Glutamatergic neuron (in vitro differentiated cells): ENCODE results near the gene SUSD4. TPM values are rescaled to one million over a fixed set of nuclear protein-coding genes. Genes with fewer than 3 reads are reported as not detected.

ENCODE experiments used
- DNase-seq: peaks from one replicate; pipeline ENCODE4 v3.0.0; 2022
- H3K27ac Mint-ChIP-seq: one replicate; pipeline ENCODE4 v1.8.0; 2020; ENCODE audit warnings: mild to moderate bottlenecking, mixed read lengths, inconsistent platforms; ENCODE audit not compliant: unreplicated experiment
- H3K27me3 Mint-ChIP-seq: one replicate; pipeline ENCODE4 v1.8.0; 2020; ENCODE audit warnings: mild to moderate bottlenecking, moderate library complexity, mixed read lengths, inconsistent platforms; ENCODE audit not compliant: unreplicated experiment
- H3K36me3 Mint-ChIP-seq: one replicate; pipeline ENCODE4 v1.8.0; 2020; ENCODE audit warnings: mild to moderate bottlenecking, mixed read lengths, inconsistent platforms; ENCODE audit not compliant: unreplicated experiment
- H3K4me1 Mint-ChIP-seq: one replicate; pipeline ENCODE4 v1.8.0; 2020; ENCODE audit warnings: mild to moderate bottlenecking, low read depth, mixed read lengths, inconsistent platforms; ENCODE audit not compliant: unreplicated experiment
- H3K4me3 Mint-ChIP-seq: one replicate; pipeline ENCODE4 v1.8.0; 2020; ENCODE audit warnings: mild to moderate bottlenecking, mixed read lengths, inconsistent platforms; ENCODE audit not compliant: unreplicated experiment
- H3K9me3 Mint-ChIP-seq: one replicate; pipeline ENCODE4 v1.8.0; 2020; ENCODE audit warnings: mild to moderate bottlenecking, moderate library complexity, mixed read lengths, inconsistent platforms; ENCODE audit not compliant: unreplicated experiment
- CTCF ChIP-seq: fragments of 200-600 bp; sonication (generic); IDR thresholded peaks from one replicate; pipeline ENCODE4 v1.5.0; 2021; ENCODE audit not compliant: partially characterized antibody, unreplicated experiment
- total RNA-seq: library from RNA; stranded (reverse); fragmentation: NEBNext Ultra II Directional; extraction: Animal tissue kit (Norgen Biotek cat#: 25700); gene quantifications from one replicate; pipeline ENCODE4 v1.2.1, GENCODE V29; 2021; ENCODE audit not compliant: unreplicated experiment

The SUSD4 gene
- total RNA-seq, 1 donor from 2014 or later: 0.47 TPM

GRCh38 chr1:223338811-223339746, 24.9 kb downstream of the SUSD4 start:
- peaks cover 41% of the 10 kb centered on the region for H3K4me1 Mint-ChIP-seq

GRCh38 chr1:223337174-223337869, 26.7 kb downstream of the SUSD4 start:
- peaks cover 41% of the 10 kb centered on the region for H3K4me1 Mint-ChIP-seq
- H3K36me3 Mint-ChIP-seq: no peaks in the 10 kb centered on the region
- no peak for TF ChIP-seq CTCF
- H3K27me3 Mint-ChIP-seq: peaks cover 3% of the 10 kb centered on the region
- DNase-seq: no peak
- H3K4me3 Mint-ChIP-seq: no peak overlapping the region
- H3K27ac Mint-ChIP-seq: no peak overlapping the region
- peaks cover 7% of the 10 kb centered on the region for H3K9me3 Mint-ChIP-seq

More at GRCh38 chr1:223338811-223339746, 24.9 kb downstream of the SUSD4 start:
- Mint-ChIP-seq H3K27me3 (peaks cover 4% of the 10 kb centered on the region), H3K36me3 (no peaks in the 10 kb centered on the region), H3K4me3 (no peak overlapping the region), H3K27ac (peak overlapping the region; percentile 63), H3K9me3 (peaks cover 7% of the 10 kb centered on the region)
- TF ChIP-seq CTCF: no peak
- no peak for DNase-seq

GRCh38 chr1:223334156-223334555, 29.8 kb downstream of the SUSD4 start:
- no peaks in the 10 kb centered on the region for H3K36me3 Mint-ChIP-seq
- no peak overlapping the region for H3K27ac Mint-ChIP-seq
- peaks cover 8% of the 10 kb centered on the region for H3K9me3 Mint-ChIP-seq
- no peak for TF ChIP-seq CTCF
- H3K4me3 Mint-ChIP-seq: no peak overlapping the region
- H3K27me3 Mint-ChIP-seq: peaks cover 4% of the 10 kb centered on the region
- H3K4me1 Mint-ChIP-seq: peaks cover 32% of the 10 kb centered on the region
- no peak for DNase-seq

GRCh38 chr1:223332997-223333396, 31.0 kb downstream of the SUSD4 start:
- H3K9me3 Mint-ChIP-seq: peaks cover 7% of the 10 kb centered on the region

More at GRCh38 chr1:223332997-223333396, 31.0 kb downstream of the SUSD4 start:
- Mint-ChIP-seq H3K4me3 (no peak overlapping the region), H3K36me3 (no peaks in the 10 kb centered on the region), H3K27me3 (peaks cover 2% of the 10 kb centered on the region), H3K27ac (no peak overlapping the region), H3K4me1 (peaks cover 20% of the 10 kb centered on the region)
- no peak for TF ChIP-seq CTCF
- DNase-seq: no peak
